AG09309 (cell line): ENCODE results near the gene MYBPC2.

Source experiments
- DNase-seq: peaks from one replicate; pipeline ENCODE4 v3.0.0-alpha.2; 2010; ENCODE audit warnings: low read depth
- H3K4me3 ChIP-seq: 2 replicates; pipeline ENCODE4 v1.5.1; 2011; ENCODE audit warnings: mild to moderate bottlenecking, low read depth, low read length, moderate library complexity; ENCODE audit not compliant: control insufficient read depth
- CTCF ChIP-seq: IDR thresholded peaks from 2 replicates; pipeline ENCODE4 v1.5.1; 2011; ENCODE audit warnings: mild to moderate bottlenecking, low read depth, low read length, inconsistent platforms; ENCODE audit not compliant: insufficient read depth, control insufficient read depth; ENCODE audit errors: missing control alignments

The MYBPC2 gene

GRCh38 chr19:50495020-50495531 lies 62.4 kb downstream of the MYBPC2 start:
- TF ChIP-seq CTCF, result no peak
- no peak overlapping the region for H3K4me3 ChIP-seq
- DNase-seq, result no peak

GRCh38 chr19:50496189-50497021 lies 63.7 kb downstream of the MYBPC2 start:
- H3K4me3 ChIP-seq, result no peak overlapping the region
- TF ChIP-seq CTCF, result no peak
- DNase-seq, result no peak

GRCh38 chr19:50497022-50497405 lies 64.3 kb downstream of the MYBPC2 start:
- no peak overlapping the region for H3K4me3 ChIP-seq
- TF ChIP-seq CTCF, result no peak
- DNase-seq, result no peak

DNA sequence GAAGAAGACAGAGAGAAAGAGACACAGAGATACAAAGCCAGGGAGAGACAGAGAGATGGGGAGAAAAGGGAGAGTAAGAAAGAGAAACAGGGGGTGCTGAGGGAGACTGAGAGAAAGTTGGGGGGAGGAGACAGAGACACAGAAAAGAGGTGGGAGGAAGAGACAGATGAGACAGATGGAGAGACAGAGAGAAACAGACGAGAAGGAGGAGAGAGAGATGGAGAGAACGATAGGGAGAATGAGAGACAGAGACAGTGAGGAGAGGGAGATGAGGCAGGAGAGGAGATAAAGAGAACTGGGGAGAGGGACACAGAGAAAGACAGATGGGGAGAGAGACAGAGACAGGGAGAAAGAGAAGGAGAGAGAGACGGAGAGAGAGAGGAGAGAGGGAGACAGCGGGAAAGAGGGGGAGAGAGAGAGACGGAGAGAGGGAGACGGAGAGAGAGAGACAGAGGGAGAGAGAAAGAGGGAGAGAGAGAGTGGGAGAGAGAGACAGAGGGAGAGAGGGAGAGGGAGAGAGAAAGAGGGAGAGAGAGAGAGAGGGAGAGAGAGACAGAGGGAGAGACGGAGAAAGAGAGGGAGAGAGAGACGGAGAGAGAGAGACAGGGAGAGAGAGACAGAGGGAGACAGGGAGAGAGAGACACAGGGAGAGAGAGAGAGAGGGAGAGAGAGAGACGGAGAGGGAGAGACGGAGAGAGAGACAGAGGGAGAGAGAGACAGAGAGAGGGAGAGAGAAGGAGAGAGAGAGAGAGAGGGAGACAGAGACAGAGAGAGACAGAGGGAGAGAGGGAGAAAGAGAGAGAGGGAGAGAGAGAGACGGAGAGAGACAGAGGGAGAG lies 65.7 kb downstream of the MYBPC2 start:
- TF ChIP-seq CTCF, result no peak
- no peak overlapping the region for H3K4me3 ChIP-seq
- no peak for DNase-seq

DNA sequence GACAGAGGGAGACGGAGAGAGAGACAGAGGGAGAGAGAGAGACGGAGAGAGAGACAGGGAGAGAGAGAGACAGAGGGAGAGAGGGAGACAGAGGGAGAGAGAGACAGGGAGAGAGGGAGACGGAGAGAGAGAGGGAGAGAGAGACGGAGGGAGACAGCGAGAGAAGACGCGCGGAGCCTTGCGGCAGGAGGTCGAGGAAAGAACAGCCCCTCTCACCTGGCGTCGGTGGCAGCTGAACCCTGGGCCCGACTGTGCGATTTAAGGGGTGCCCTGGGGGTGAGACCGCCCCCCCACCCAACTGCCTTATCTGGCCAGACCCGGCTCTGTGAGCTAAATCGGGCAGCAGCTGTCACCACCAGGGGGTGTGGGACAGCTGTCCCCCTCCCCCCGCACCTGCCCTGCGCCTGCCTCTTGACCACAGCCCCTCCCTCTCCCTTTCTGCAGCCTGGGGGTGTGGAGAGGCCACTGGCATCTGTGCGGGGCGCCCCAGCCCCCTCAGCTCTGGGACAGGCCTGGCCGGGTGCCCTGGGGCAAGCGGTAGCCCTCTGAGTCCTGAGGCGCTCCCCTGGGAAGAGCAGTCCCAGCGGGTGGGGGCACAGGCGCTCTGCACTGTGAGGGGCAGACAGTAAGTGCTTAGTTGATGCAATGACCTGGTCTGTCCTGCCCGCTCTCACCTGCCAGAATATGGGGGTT lies 67.5 kb downstream of the MYBPC2 start:
- no peak overlapping the region for H3K4me3 ChIP-seq
- no peak for DNase-seq
- TF ChIP-seq CTCF, result peak; percentile 27

GRCh38 chr19:50500753-50501151 lies 68.1 kb downstream of the MYBPC2 start:
- H3K4me3 ChIP-seq, result no peak overlapping the region
- TF ChIP-seq CTCF, result no peak
- no peak for DNase-seq
